H1 (cell line): ENCODE measurements around the gene TGOLN2. TPM values are rescaled to one million over a fixed set of nuclear protein-coding genes. Genes with fewer than 3 reads are reported as not detected.

ENCODE experiments used
- CTCF ChIA-PET: fragments of 300-600 bp; sonication (Branson Sonifier 250); formaldehyde crosslinking; loops from one replicate; lab custom pipeline; 2021; ENCODE audit not compliant: partially characterized antibody; lab: Charles Lee
- POLR2A ChIA-PET: fragments of 300-600 bp; sonication (Branson Sonifier 250); formaldehyde crosslinking; loops from one replicate; lab custom pipeline; 2021; ENCODE audit warnings: inconsistent platforms; ENCODE audit not compliant: partially characterized antibody; lab: Charles Lee
- DNase-seq, 2 experiments: peaks; one replicate each; pipeline versions ENCODE4 v3.0.0 to v3.0.0-alpha.2; 2010 to 2022; ENCODE audit warnings: low spot score in 2 of 2, low read depth in 1 of 2, mixed read lengths in 1 of 2
- FAIRE-seq: peaks from 2 replicates; lab custom pipeline; 2011; peaks lifted over from hg19 to GRCh38; lab: Jason Lieb, UNC
- H2AFZ ChIP-seq: 2 replicates; pipeline ENCODE4 v1.8.1; 2012; ENCODE audit warnings: low read length, inconsistent platforms
- H2AK5ac ChIP-seq: 2 replicates; pipeline ENCODE4 v1.6.1; 2013; ENCODE audit warnings: low read depth, low read length
- H2BK120ac ChIP-seq: replicated peaks from 2 replicates; pipeline ENCODE3; 2013; ENCODE audit warnings: low read depth, low read length, inconsistent platforms
- H2BK12ac ChIP-seq: 2 replicates; pipeline ENCODE4 v1.6.1; 2013; ENCODE audit warnings: low read depth, low read length
- H2BK15ac ChIP-seq: 2 replicates; pipeline ENCODE4 v1.6.1; 2013; ENCODE audit warnings: low read length
- H2BK20ac ChIP-seq: 2 replicates; pipeline ENCODE4 v1.6.1; 2013; ENCODE audit warnings: low read length
- H2BK5ac ChIP-seq: 2 replicates; pipeline ENCODE4 v1.6.1; 2013; ENCODE audit warnings: low read depth, low read length
- H3K14ac ChIP-seq: 2 replicates; pipeline ENCODE4 v1.6.1; 2013; ENCODE audit warnings: inconsistent platforms; ENCODE audit not compliant: insufficient read length
- H3K18ac ChIP-seq: 2 replicates; pipeline ENCODE4 v1.6.1; 2013; ENCODE audit warnings: low read length; ENCODE audit errors: extremely low read depth
- H3K23ac ChIP-seq: 2 replicates; pipeline ENCODE4 v1.6.1; 2013; ENCODE audit warnings: inconsistent platforms; ENCODE audit not compliant: insufficient read length
- H3K23me2 ChIP-seq: 2 replicates; pipeline ENCODE4 v1.6.1; 2013; ENCODE audit warnings: low read depth, low read length
- H3K27ac ChIP-seq: 2 replicates; pipeline ENCODE4 v1.6.1; 2011; ENCODE audit warnings: low read depth, low read length, inconsistent platforms
- H3K27me3 ChIP-seq, 4 experiments: replicated peaks in 1 of 4; 1 replicate in 1 of 4; 2 replicates in 3 of 4; pipeline versions ENCODE4 v1.6.1 to v1.8.1; 2011 to 2013; ENCODE audit warnings: low read length in 3 of 4, mild to moderate bottlenecking in 3 of 4, inconsistent platforms in 2 of 4, mixed read lengths in 2 of 4, moderate library complexity in 1 of 4; ENCODE audit not compliant: control insufficient read depth in 3 of 4, insufficient read depth in 3 of 4; ENCODE audit errors: extremely low read depth in 1 of 4
- H3K36me3 ChIP-seq, 4 experiments: 2 replicates each; pipeline versions ENCODE4 v1.6.1 to v1.8.1; 2011 to 2013; ENCODE audit warnings: mild to moderate bottlenecking in 4 of 4, low read length in 3 of 4, moderate library complexity in 2 of 4, control low read depth in 1 of 4, inconsistent platforms in 1 of 4; ENCODE audit not compliant: insufficient read depth in 4 of 4, control insufficient read depth in 2 of 4
- H3K4ac ChIP-seq: replicated peaks from 2 replicates; pipeline ENCODE3; 2013; ENCODE audit warnings: low read length, low read depth, mixed read lengths, inconsistent platforms; ENCODE audit not compliant: insufficient read length
- H3K4me1 ChIP-seq, 4 experiments: replicated peaks in 1 of 4; 1 replicate in 1 of 4; 2 replicates in 3 of 4; pipeline versions ENCODE4 v1.6.1 to v1.8.1; 2011 to 2013; ENCODE audit warnings: low read length in 3 of 4, inconsistent platforms in 2 of 4, mixed read lengths in 1 of 4; ENCODE audit not compliant: insufficient read depth in 4 of 4, control insufficient read depth in 3 of 4
- H3K4me2 ChIP-seq, 2 experiments: 2 replicates each; pipeline versions ENCODE4 v1.6.1 to v1.8.1; 2011 to 2013; ENCODE audit warnings: low read depth in 2 of 2, low read length in 2 of 2, control low read depth in 1 of 2, inconsistent platforms in 1 of 2, mild to moderate bottlenecking in 1 of 2; ENCODE audit not compliant: insufficient read depth in 1 of 2
- H3K4me3 ChIP-seq, 4 experiments: fragments of 200-600, 300-600 bp in 1 of 4; sonication (generic), shearing (Covaris generic), sonication (Bioruptor Twin) in 1 of 4; 2 replicates each; pipeline versions ENCODE4 v1.5.1 to v1.8.1; 2011 to 2016; ENCODE audit warnings: low read length in 4 of 4, low read depth in 3 of 4, control low read depth in 2 of 4, inconsistent platforms in 2 of 4, mild to moderate bottlenecking in 2 of 4, mixed read lengths in 1 of 4, moderate library complexity in 1 of 4; ENCODE audit not compliant: insufficient read depth in 2 of 4; ENCODE audit errors: extremely low read depth in 1 of 4
- H3K56ac ChIP-seq: replicated peaks from 2 replicates; pipeline ENCODE3; 2013; ENCODE audit warnings: low read depth, mild to moderate bottlenecking, mixed read lengths, low read length, inconsistent platforms; ENCODE audit not compliant: insufficient read length
- H3K79me1 ChIP-seq: 2 replicates; pipeline ENCODE4 v1.6.1; 2013; ENCODE audit warnings: low read depth, low read length, control low read depth
- H3K79me2 ChIP-seq, 2 experiments: 2 replicates each; pipeline versions ENCODE4 v1.6.1 to v1.8.1; 2012 to 2013; ENCODE audit warnings: low read length in 2 of 2, mild to moderate bottlenecking in 2 of 2, inconsistent platforms in 1 of 2; ENCODE audit not compliant: insufficient read depth in 2 of 2, control insufficient read depth in 1 of 2
- H3K9ac ChIP-seq, 4 experiments: replicated peaks in 1 of 4; 1 replicate in 1 of 4; 2 replicates in 3 of 4; pipeline versions ENCODE4 v1.6.1 to v1.8.1; 2011 to 2013; ENCODE audit warnings: low read depth in 3 of 4, low read length in 3 of 4, control low read depth in 2 of 4, mild to moderate bottlenecking in 2 of 4, moderate library complexity in 2 of 4, inconsistent platforms in 1 of 4; ENCODE audit errors: extremely low read depth in 1 of 4
- H3K9me3 ChIP-seq, 2 experiments: 2 replicates each; pipeline versions ENCODE4 v1.6.1 to v1.8.1; 2012 to 2013; ENCODE audit warnings: mild to moderate bottlenecking in 2 of 2, moderate library complexity in 2 of 2, control low read depth in 1 of 2, inconsistent platforms in 1 of 2, low read depth in 1 of 2, low read length in 1 of 2, mixed read lengths in 1 of 2; ENCODE audit not compliant: insufficient read depth in 2 of 2
- H4K20me1 ChIP-seq, 2 experiments: replicated peaks in 1 of 2; 2 replicates each; pipeline versions ENCODE3 to v1.8.1; 2011 to 2013; ENCODE audit warnings: inconsistent platforms in 2 of 2, low read length in 2 of 2, mild to moderate bottlenecking in 1 of 2; ENCODE audit not compliant: insufficient read depth in 2 of 2, control insufficient read depth in 1 of 2
- H4K5ac ChIP-seq: 2 replicates; pipeline ENCODE4 v1.6.1; 2013; ENCODE audit warnings: low read length, low read depth, mixed read lengths, inconsistent platforms; ENCODE audit not compliant: insufficient read length
- H4K8ac ChIP-seq: 2 replicates; pipeline ENCODE4 v1.8.0; 2013; ENCODE audit warnings: mild to moderate bottlenecking, moderate library complexity, low read length, inconsistent platforms; ENCODE audit not compliant: insufficient read depth; ENCODE audit errors: extremely low read depth
- H4K91ac ChIP-seq: replicated peaks from 2 replicates; pipeline ENCODE3; 2013; ENCODE audit warnings: low read length, mixed read lengths, inconsistent platforms; ENCODE audit not compliant: insufficient read length
- ATF3 ChIP-seq: IDR thresholded peaks from 2 replicates; pipeline ENCODE4 v1.6.1; 2011; ENCODE audit warnings: low read depth, mild to moderate bottlenecking, low read length; ENCODE audit not compliant: insufficient read depth
- CBX8 ChIP-seq: fragments of 300-800, 300-1000 bp; sonication (generic); IDR thresholded peaks from 2 replicates; pipeline ENCODE4 v1.7.1; 2016; ENCODE audit warnings: low read depth, low read length, borderline replicate concordance
- GABPA ChIP-seq: IDR thresholded peaks from 2 replicates; pipeline ENCODE4 v1.6.1; 2011; ENCODE audit warnings: mild to moderate bottlenecking, low read length, moderate library complexity, borderline replicate concordance; ENCODE audit not compliant: insufficient read depth
- SAP30 ChIP-seq: fragments of 300-600 bp; sonication (generic); IDR thresholded peaks from 2 replicates; pipeline ENCODE4 v1.7.1; 2012; ENCODE audit warnings: low read length, moderate library complexity, mild to moderate bottlenecking, inconsistent platforms; ENCODE audit not compliant: insufficient read depth, insufficient replicate concordance
- ZNF274 ChIP-seq: IDR thresholded peaks from 2 replicates; pipeline ENCODE4 v1.7.0; 2012; ENCODE audit warnings: low read length, borderline replicate concordance; ENCODE audit errors: extremely low read depth
- WGBS, 2 experiments: shearing (Covaris generic) in 1 of 2; methylation state at CpG; one replicate each; pipeline versions ENCODE4 v1.1.6 to v1.1.7; 2013 to 2015; ENCODE audit warnings: low lambda C conversion rate in 2 of 2, mixed read lengths in 2 of 2, inconsistent platforms in 1 of 2, low coverage in 1 of 2, missing lambda C conversion rate in 1 of 2; ENCODE audit not compliant: insufficient replicate concordance in 2 of 2, insufficient coverage in 1 of 2, insufficient read length in 1 of 2; ENCODE audit errors: extremely low coverage in 1 of 2, missing lambda C conversion rate in 1 of 2; 5-methylcytosine and 5-hydroxymethylcytosine counted together
- polyA plus RNA-seq, 7 experiments: library from polyadenylated mRNA; depleted of rRNA in 3 of 7; stranded (reverse) in 5 of 7; unstranded in 2 of 7; fragments of >200 nt in 5 of 7; fragments of 200-250 nt in 2 of 7; gene quantifications; 1 replicate in 5 of 7; 2 replicates in 1 of 7; 4 replicates in 1 of 7; pipeline versions ENCODE4 v1.2.1 to v1.2.3, GENCODE V29; 2011 to 2013; ENCODE audit warnings: missing spikeins in 2 of 7, mixed read lengths in 2 of 7
- total RNA-seq: library from RNA; stranded (reverse); fragmentation: NEBNext Ultra II Directional; extraction: Animal tissue kit (Norgen Biotek cat#: 25700); gene quantifications from 2 replicates; pipeline ENCODE4 v1.2.1, GENCODE V29; 2021

The TGOLN2 gene
- total and polyA plus RNA-seq, 2 of the 8 experiments (the other 6 are each of a cell fraction or from before 2014, with no cell fraction given): 33.9 to 38.9 TPM

GRCh38 chr2:85355073-85355410 lies 27.3 kb upstream of the TGOLN2 start:
- no peak overlapping the region for H2AK5ac ChIP-seq
- H3K9me3 ChIP-seq: no peaks in the 10 kb centered on the region
- no peaks in the 10 kb centered on the region for H4K20me1 ChIP-seq
- no peak overlapping the region; the same call in 1 of the 2 replicates for H4K8ac ChIP-seq
- CTCF ChIA-PET: interaction anchor here (0.9 to 2.6 kb wide), 5 partner anchors 10 to 196 kb away, joined by 3 to 11 read pairs (median 5); no protein-coding TSS in a partner anchor
- H3K23ac ChIP-seq: no peak overlapping the region
- no peak for FAIRE-seq
- POLR2A ChIA-PET: interaction anchor here (0.6 to 4.5 kb wide), 23 partner anchors 9 to 300 kb away, joined by 3 to 23 read pairs (median 4); partner anchors contain the start of genes MAT2A, TGOLN2 and VAMP8
- no peaks in the 10 kb centered on the region for H3K79me1 ChIP-seq
- no peak overlapping the region for H3K27ac ChIP-seq
- no peaks in the 10 kb centered on the region for H3K79me2 ChIP-seq
- H2BK120ac ChIP-seq: no peak overlapping the region
- H3K27me3 ChIP-seq: no peaks in the 10 kb centered on the region
- TF ChIP-seq ATF3 (no peak), ZNF274 (no peak), SAP30 (peak; percentile 69), CBX8 (no peak), GABPA (no peak)
- H2AFZ ChIP-seq: peak overlapping the region; percentile 96
- H3K4me2 ChIP-seq: peak overlapping the region; percentile 85 to 96
- H2BK12ac ChIP-seq: no peak overlapping the region
- H3K18ac ChIP-seq: 0 out of 2 replicates have a peak overlapping the region, but pooled peaks have one; percentile 72
- H3K23me2 ChIP-seq: peaks cover 8% of the 10 kb centered on the region
- no peak overlapping the region for H4K5ac ChIP-seq
- peak overlapping the region in 3 of 4 experiments; percentile 61 to 77 (median 61); a peak in 5 of 7 replicates for H3K9ac ChIP-seq
- no peak overlapping the region for H3K56ac ChIP-seq
- no peak for DNase-seq
- no peak overlapping the region for H3K4ac ChIP-seq
- peak overlapping the region; percentile 75 to 96 (median 90) for H3K4me3 ChIP-seq
- peaks cover 0 to 7% (median 0%) of the 10 kb centered on the region in 4 experiments; a peak in 2 of 8 replicates for H3K36me3 ChIP-seq
- no peak overlapping the region for H2BK20ac ChIP-seq
- no peak overlapping the region for H4K91ac ChIP-seq
- 26% methylated on average over 10 of the region's 10 CpGs; no CpG with 5 or more reads in 1 of the 2 experiments for WGBS, 2 experiments
- no peak overlapping the region for H2BK5ac ChIP-seq
- H2BK15ac ChIP-seq: 0 out of 2 replicates have a peak overlapping the region, but pooled peaks have one; percentile 83
- H3K14ac ChIP-seq: no peak overlapping the region
- peaks cover 0 to 3% (median 1%) of the 10 kb centered on the region in 4 experiments; a peak in 2 of 7 replicates for H3K4me1 ChIP-seq
